ENCODE data around the gene WNT3A. TPM values are rescaled to one million over a fixed set of nuclear protein-coding genes. Genes with fewer than 3 reads are reported as not detected.

The WNT3A gene
- total RNA-seq, 1 experiment from 2014 or later = not detected

- Histone ChIP-seq H3K4me3 (ENCODE audit: low read depth, low read length, poor library complexity, severe bottlenecking) (no peak overlapping the region), H3K27ac (ENCODE audit: low read depth, low read length, poor library complexity, severe bottlenecking) (no peak overlapping the region), H3K9me3 (ENCODE audit: low read depth, low read length, poor library complexity, severe bottlenecking) (no peaks in the 10 kb centered on the region), H3K4me1 (ENCODE audit: insufficient read depth, low read length, poor library complexity, severe bottlenecking) (no peaks in the 10 kb centered on the region), H3K36me3 (ENCODE audit: insufficient read depth, low read length, poor library complexity, severe bottlenecking) (no peaks in the 10 kb centered on the region), H3K27me3 (replicated peaks; ENCODE audit: insufficient read depth, low read depth, low read length, poor library complexity) (peaks cover 36% of the 10 kb centered on the region)
- ChIA-PET POLR2A (ENCODE audit: low non-redundant PET) (no interaction called here), CTCF (no interaction called here)
- TF ChIP-seq EZH2 (IDR thresholded peaks at IDR 0.05; ENCODE audit: borderline replicate concordance, low read depth, low read length, poor library complexity, severe bottlenecking) = no peak
- TF ChIP-seq CTCF (conservative IDR thresholded peaks at IDR 0.05; ENCODE audit: low read depth, low read length) = no peak
- no TSS peak for BruUV-seq (replicated peaks)
- intact Hi-C loops (cut with micrococcal nuclease; ENCODE audit: unreplicated experiment) = loop anchor here (10.0 kb wide), 1 partner anchor 307 kb away; no protein-coding TSS in a partner anchor
- DNase-seq (ENCODE audit: low spot score) = no peak
Measured at GRCh38 chr1:228071839-228072657, 65.2 kb downstream of the WNT3A start.

- ChIA-PET POLR2A (ENCODE audit: low non-redundant PET) (no interaction called here), CTCF (no interaction called here)
- peaks cover 29% of the 10 kb centered on the region for H3K27me3 ChIP-seq (replicated peaks; ENCODE audit: insufficient read depth, low read depth, low read length, poor library complexity)
- DNase-seq (ENCODE audit: low spot score) = no peak
- TF ChIP-seq CTCF (conservative IDR thresholded peaks at IDR 0.05; ENCODE audit: low read depth, low read length) (no peak), EZH2 (IDR thresholded peaks at IDR 0.05; ENCODE audit: borderline replicate concordance, low read depth, low read length, poor library complexity, severe bottlenecking) (no peak)
- no peaks in the 10 kb centered on the region for H3K36me3 ChIP-seq (ENCODE audit: insufficient read depth, low read length, poor library complexity, severe bottlenecking)
- intact Hi-C loops (cut with micrococcal nuclease; ENCODE audit: unreplicated experiment) = loop anchor here (10.0 kb wide), 1 partner anchor 308 kb away; no protein-coding TSS in a partner anchor
- H3K27ac ChIP-seq (ENCODE audit: low read depth, low read length, poor library complexity, severe bottlenecking) = no peak overlapping the region
- BruUV-seq (replicated peaks) = no TSS peak
- H3K4me1 ChIP-seq (ENCODE audit: insufficient read depth, low read length, poor library complexity, severe bottlenecking) = no peaks in the 10 kb centered on the region
- no peak overlapping the region for H3K4me3 ChIP-seq (ENCODE audit: low read depth, low read length, poor library complexity, severe bottlenecking)
- H3K9me3 ChIP-seq (ENCODE audit: low read depth, low read length, poor library complexity, severe bottlenecking) = no peaks in the 10 kb centered on the region
Measured at GRCh38 chr1:228072658-228073043, 65.9 kb downstream of the WNT3A start.

DNA sequence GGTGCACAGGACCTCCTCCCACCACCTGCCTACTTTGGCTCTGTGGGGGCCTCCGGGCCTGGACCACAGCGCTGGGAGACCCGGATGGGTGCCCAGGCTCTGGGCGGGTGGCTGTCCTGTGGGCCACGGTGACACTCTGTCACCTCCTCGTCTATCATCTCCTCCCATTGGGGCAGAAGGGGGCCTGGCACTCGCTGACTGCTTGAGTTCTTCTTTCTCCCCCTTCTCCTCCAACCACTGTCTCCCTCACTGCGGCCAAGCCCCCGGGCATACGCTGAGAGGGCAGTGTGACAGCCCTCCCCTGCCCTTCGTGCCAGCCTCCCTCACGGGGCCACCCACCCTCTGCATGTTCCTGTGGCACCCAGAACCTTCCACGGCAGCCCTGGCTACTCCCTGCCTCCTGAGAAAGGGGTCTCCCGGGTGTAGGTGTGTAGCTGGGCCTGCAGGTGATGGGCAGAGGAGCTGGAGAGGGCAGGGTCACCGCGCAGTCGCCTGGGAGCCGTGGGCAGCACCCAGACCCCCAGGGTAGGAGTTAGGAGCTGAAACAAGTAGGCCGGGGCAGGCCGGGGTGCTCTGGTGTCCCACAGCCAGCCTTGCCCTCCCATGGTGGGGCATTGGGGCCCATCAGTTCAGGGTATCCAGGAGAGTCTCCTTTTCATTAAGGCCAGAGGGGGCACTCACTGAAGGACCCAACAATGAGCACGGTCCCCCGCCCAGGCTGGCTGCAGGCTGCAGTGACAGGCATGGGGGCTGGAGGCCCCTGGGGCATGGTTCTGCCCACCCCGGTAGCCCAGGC, 66.5 kb downstream of the WNT3A start:
- H3K36me3 ChIP-seq (ENCODE audit: insufficient read depth, low read length, poor library complexity, severe bottlenecking) = no peaks in the 10 kb centered on the region
- no peak for DNase-seq (ENCODE audit: low spot score)
- H3K9me3 ChIP-seq (ENCODE audit: low read depth, low read length, poor library complexity, severe bottlenecking) = no peaks in the 10 kb centered on the region
- intact Hi-C loops (cut with micrococcal nuclease; ENCODE audit: unreplicated experiment) = loop anchor here (10.0 kb wide), 1 partner anchor 308 kb away; no protein-coding TSS in a partner anchor
- no peak overlapping the region for H3K27ac ChIP-seq (ENCODE audit: low read depth, low read length, poor library complexity, severe bottlenecking)
- no peaks in the 10 kb centered on the region for H3K4me1 ChIP-seq (ENCODE audit: insufficient read depth, low read length, poor library complexity, severe bottlenecking)
- ChIA-PET POLR2A (ENCODE audit: low non-redundant PET) (no interaction called here), CTCF (interaction anchor here (1.6 kb wide), 1 partner anchor 74 kb away, joined by 4 read pairs; no protein-coding TSS in a partner anchor)
- BruUV-seq (replicated peaks) = no TSS peak
- H3K4me3 ChIP-seq (ENCODE audit: low read depth, low read length, poor library complexity, severe bottlenecking) = no peak overlapping the region
- TF ChIP-seq CTCF (conservative IDR thresholded peaks at IDR 0.05; ENCODE audit: low read depth, low read length) (no peak), EZH2 (IDR thresholded peaks at IDR 0.05; ENCODE audit: borderline replicate concordance, low read depth, low read length, poor library complexity, severe bottlenecking) (no peak)
- peaks cover 24% of the 10 kb centered on the region for H3K27me3 ChIP-seq (replicated peaks; ENCODE audit: insufficient read depth, low read depth, low read length, poor library complexity)
